ENCODE results near the gene TMEM141.
"Not testable (repeated sequence)": the region's sequence is repeated elsewhere in the genome, so short reads cannot be mapped to it uniquely, and the experiment has no call there.

The TMEM141 gene

DNA sequence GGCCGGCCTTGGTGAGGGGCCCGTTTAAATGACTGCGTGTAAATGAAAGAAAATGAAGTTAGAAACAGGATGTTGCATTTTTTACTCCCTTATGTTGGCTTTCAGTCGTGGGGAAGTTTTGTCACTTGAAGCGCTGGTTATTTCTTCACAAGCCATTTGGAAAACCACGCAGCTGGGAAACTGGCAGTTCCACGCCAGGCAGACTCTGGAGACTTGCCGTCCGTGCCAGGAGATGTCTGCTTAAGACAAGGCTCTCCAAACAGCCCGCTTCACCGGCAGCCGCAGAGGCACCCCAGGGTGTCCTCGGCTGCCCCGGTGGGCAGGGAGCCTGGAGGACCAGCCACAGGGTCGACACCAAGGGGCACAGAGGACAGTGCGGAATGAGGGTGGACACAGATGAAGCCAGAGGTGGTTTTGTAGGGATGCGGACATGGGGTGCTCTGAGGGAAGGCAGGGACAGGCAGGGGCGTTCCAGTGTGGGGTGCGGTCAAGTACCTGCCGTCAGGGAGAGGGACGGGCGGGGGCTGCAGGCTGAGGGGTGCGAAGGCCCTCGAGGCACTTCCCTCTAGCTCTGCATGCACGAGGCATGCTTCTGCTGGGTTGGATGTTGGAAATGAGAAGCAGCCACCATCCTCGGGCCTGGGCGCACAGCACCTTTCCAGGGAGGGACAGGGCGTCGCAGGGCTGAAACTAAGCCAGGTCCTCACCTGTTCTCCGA, 40.0 kb downstream of the TMEM141 start:
- Histone ChIP-seq H3K36me3 (ENCODE audit: insufficient read depth, low read length) (peaks cover 27% of the 10 kb centered on the region; the same call in 1 of the 2 replicates), H3K79me2 (ENCODE audit: insufficient read depth, low read length) (no peaks in the 10 kb centered on the region), H3K27me3 (ENCODE audit: insufficient read depth, low read length, poor library complexity, severe bottlenecking) (no peaks in the 10 kb centered on the region), H4K20me1 (ENCODE audit: insufficient read depth, low read length, poor library complexity, severe bottlenecking) (no peaks in the 10 kb centered on the region), H3K4me3 (ENCODE audit: low read length, poor library complexity, severe bottlenecking) (no peak overlapping the region), H3F3A (ENCODE audit: low read depth) (no peaks in the 10 kb centered on the region), H3K9me3 (ENCODE audit: insufficient read depth, low read depth, low read length) (no peaks in the 10 kb centered on the region), H3K4me1 (ENCODE audit: insufficient read depth, low read length, poor library complexity, severe bottlenecking) (no peaks in the 10 kb centered on the region), H3K9ac (ENCODE audit: low read depth, low read length, poor library complexity, severe bottlenecking) (no peak overlapping the region), H2AFZ (ENCODE audit: low read length) (no peak overlapping the region), H3K9me2 (replicated peaks; ENCODE audit: low read depth, low read length) (no peaks in the 10 kb centered on the region), H3K4me2 (ENCODE audit: low read depth, low read length, poor library complexity, severe bottlenecking) (no peak overlapping the region)
- no peak for TF ChIP-seq EZH2phosphoT487 (IDR thresholded peaks at IDR 0.05; ENCODE audit: borderline replicate concordance)
- TF ChIP-seq, protein P1, sequence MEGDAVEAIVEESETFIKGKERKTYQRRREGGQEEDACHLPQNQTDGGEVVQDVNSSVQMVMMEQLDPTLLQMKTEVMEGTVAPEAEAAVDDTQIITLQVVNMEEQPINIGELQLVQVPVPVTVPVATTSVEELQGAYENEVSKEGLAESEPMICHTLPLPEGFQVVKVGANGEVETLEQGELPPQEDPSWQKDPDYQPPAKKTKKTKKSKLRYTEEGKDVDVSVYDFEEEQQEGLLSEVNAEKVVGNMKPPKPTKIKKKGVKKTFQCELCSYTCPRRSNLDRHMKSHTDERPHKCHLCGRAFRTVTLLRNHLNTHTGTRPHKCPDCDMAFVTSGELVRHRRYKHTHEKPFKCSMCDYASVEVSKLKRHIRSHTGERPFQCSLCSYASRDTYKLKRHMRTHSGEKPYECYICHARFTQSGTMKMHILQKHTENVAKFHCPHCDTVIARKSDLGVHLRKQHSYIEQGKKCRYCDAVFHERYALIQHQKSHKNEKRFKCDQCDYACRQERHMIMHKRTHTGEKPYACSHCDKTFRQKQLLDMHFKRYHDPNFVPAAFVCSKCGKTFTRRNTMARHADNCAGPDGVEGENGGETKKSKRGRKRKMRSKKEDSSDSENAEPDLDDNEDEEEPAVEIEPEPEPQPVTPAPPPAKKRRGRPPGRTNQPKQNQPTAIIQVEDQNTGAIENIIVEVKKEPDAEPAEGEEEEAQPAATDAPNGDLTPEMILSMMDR (conservative IDR thresholded peaks at IDR 0.05; ENCODE audit: low read length), result no peak

DNA sequence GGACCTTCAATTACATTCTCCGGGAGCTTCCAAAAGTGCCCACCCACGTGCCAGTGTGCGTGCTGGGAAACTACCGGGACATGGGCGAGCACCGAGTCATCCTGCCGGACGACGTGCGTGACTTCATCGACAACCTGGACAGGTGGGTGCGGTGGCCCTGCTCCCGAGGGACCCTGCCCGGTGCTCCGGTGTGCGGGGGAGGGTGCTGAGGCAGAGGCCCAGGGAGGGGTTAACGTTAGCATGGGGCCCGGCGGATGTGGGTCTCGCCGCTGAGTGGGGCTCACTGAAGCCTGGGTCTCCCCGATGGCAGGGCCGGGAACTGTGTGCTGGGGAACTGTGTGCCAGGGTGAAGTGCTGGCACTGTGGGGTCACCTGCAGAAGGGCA, 40.6 kb downstream of the TMEM141 start:
- peaks cover 24% of the 10 kb centered on the region; the same call in 1 of the 2 replicates for H3K36me3 ChIP-seq (ENCODE audit: insufficient read depth, low read length)
- no peaks in the 10 kb centered on the region for H4K20me1 ChIP-seq (ENCODE audit: insufficient read depth, low read length, poor library complexity, severe bottlenecking)

DNA sequence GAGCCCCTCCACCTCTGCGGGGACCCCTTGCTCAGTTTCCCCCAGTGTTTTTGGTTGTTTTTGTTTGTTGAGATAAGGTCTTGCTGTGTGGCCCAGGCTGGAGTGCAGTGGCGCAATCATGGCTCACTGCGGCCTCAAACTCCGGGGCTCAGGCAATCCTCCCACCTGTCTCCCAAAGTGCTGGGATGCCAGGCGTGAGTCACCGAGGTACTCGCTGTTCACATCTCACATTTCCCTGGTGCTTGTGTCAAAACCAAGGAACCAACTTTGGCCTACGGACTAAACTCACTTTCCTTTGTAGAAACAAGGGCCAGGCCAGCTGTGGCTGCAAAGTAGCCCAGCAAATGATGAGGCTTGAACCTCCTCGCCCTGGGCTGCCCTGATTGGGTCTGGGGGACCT, 41.4 kb downstream of the TMEM141 start:
- H3K79me2 ChIP-seq (ENCODE audit: insufficient read depth, low read length), result no peaks in the 10 kb centered on the region
- TF ChIP-seq, protein P1 (conservative IDR thresholded peaks at IDR 0.05; ENCODE audit: low read length), result no peak
- no peak for TF ChIP-seq EZH2phosphoT487 (IDR thresholded peaks at IDR 0.05; ENCODE audit: borderline replicate concordance)
- H3K4me1 ChIP-seq (ENCODE audit: insufficient read depth, low read length, poor library complexity, severe bottlenecking), result no peaks in the 10 kb centered on the region
- H3K4me3 ChIP-seq (ENCODE audit: low read length, poor library complexity, severe bottlenecking), result no peak overlapping the region
- no peaks in the 10 kb centered on the region for H3K9me3 ChIP-seq (ENCODE audit: insufficient read depth, low read depth, low read length)
- H3K27me3 ChIP-seq (ENCODE audit: insufficient read depth, low read length, poor library complexity, severe bottlenecking), result no peaks in the 10 kb centered on the region
- no peaks in the 10 kb centered on the region for H4K20me1 ChIP-seq (ENCODE audit: insufficient read depth, low read length, poor library complexity, severe bottlenecking)
- no peak overlapping the region for H3K4me2 ChIP-seq (ENCODE audit: low read depth, low read length, poor library complexity, severe bottlenecking)
- H3F3A ChIP-seq (ENCODE audit: low read depth), result no peaks in the 10 kb centered on the region
- no peak overlapping the region for H3K9ac ChIP-seq (ENCODE audit: low read depth, low read length, poor library complexity, severe bottlenecking)
- H2AFZ ChIP-seq (ENCODE audit: low read length), result no peak overlapping the region
- H3K9me2 ChIP-seq (replicated peaks; ENCODE audit: low read depth, low read length), result no peaks in the 10 kb centered on the region
- peaks cover 24% of the 10 kb centered on the region; the same call in 1 of the 2 replicates for H3K36me3 ChIP-seq (ENCODE audit: insufficient read depth, low read length)

More for the DNA sequence above, 40.6 kb downstream of the TMEM141 start:
- Histone ChIP-seq H3K9me3 (ENCODE audit: insufficient read depth, low read depth, low read length) (no peaks in the 10 kb centered on the region), H3K4me2 (ENCODE audit: low read depth, low read length, poor library complexity, severe bottlenecking) (no peak overlapping the region), H3K9ac (ENCODE audit: low read depth, low read length, poor library complexity, severe bottlenecking) (no peak overlapping the region), H3F3A (ENCODE audit: low read depth) (no peaks in the 10 kb centered on the region), H3K4me3 (ENCODE audit: low read length, poor library complexity, severe bottlenecking) (no peak overlapping the region), H3K9me2 (replicated peaks; ENCODE audit: low read depth, low read length) (no peaks in the 10 kb centered on the region), H3K27me3 (ENCODE audit: insufficient read depth, low read length, poor library complexity, severe bottlenecking) (no peaks in the 10 kb centered on the region), H2AFZ (ENCODE audit: low read length) (no peak overlapping the region), H3K79me2 (ENCODE audit: insufficient read depth, low read length) (no peaks in the 10 kb centered on the region), H3K4me1 (ENCODE audit: insufficient read depth, low read length, poor library complexity, severe bottlenecking) (no peaks in the 10 kb centered on the region)
- TF ChIP-seq EZH2phosphoT487 (IDR thresholded peaks at IDR 0.05; ENCODE audit: borderline replicate concordance), result no peak
- TF ChIP-seq, protein P1 (conservative IDR thresholded peaks at IDR 0.05; ENCODE audit: low read length), result no peak

DNA sequence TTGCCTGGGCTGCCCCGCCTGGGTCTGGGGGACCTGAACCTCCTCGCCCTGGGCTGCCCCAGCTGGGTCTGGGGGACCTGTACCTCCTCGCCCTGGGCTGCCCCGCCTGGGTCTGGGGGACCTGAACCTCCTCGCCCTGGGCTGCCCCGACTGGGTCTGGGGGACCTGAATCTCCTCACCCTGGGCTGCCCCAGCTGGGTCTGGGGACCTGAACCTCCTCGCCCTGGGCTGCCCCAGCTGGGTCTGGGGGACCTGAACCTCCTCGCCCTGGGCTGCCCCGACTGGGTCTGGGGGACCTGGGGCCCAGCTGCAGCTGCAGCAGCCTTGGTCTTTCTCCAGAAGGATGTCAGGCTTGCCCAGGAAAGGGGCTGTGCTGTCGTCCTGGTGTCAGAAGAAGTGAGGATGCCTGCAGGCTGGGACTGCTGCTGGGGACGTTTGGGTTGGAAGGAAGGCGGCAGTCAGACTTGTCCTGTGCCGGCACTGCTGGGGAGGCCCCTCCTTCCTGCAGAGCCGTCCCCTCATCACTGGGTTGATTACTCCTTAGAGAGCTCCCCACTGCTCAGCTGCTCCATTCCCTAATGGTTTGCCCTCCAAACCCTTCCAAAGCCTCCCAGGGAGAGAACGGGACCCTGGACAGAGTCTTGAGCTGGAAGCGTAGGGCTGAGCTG, 42.4 kb downstream of the TMEM141 start:
- not testable (repeated sequence) for H2AFZ ChIP-seq (ENCODE audit: low read length); H3K9me2 ChIP-seq (replicated peaks; ENCODE audit: low read depth, low read length); H3K4me3 ChIP-seq (ENCODE audit: low read length, poor library complexity, severe bottlenecking); H3F3A ChIP-seq (ENCODE audit: low read depth); H3K79me2 ChIP-seq (ENCODE audit: insufficient read depth, low read length); H4K20me1 ChIP-seq (ENCODE audit: insufficient read depth, low read length, poor library complexity, severe bottlenecking); H3K27me3 ChIP-seq (ENCODE audit: insufficient read depth, low read length, poor library complexity, severe bottlenecking); H3K4me2 ChIP-seq (ENCODE audit: low read depth, low read length, poor library complexity, severe bottlenecking); H3K9me3 ChIP-seq (ENCODE audit: insufficient read depth, low read depth, low read length); H3K4me1 ChIP-seq (ENCODE audit: insufficient read depth, low read length, poor library complexity, severe bottlenecking); H3K9ac ChIP-seq (ENCODE audit: low read depth, low read length, poor library complexity, severe bottlenecking)
- H3K36me3 ChIP-seq (ENCODE audit: insufficient read depth, low read length), result peaks cover 24% of the 10 kb centered on the region; the same call in 1 of the 2 replicates
